ENCODE results near the gene ZMIZ1.
A peak's percentile ranks its signal among the peaks of the same experiment; 100 is the strongest.
"Not testable (repeated sequence)": the region's sequence is repeated elsewhere in the genome, so short reads cannot be mapped to it uniquely, and the experiment has no call there.

The ZMIZ1 gene

GRCh38 chr10:79034271-79034876 is 34.4 kb upstream of the ZMIZ1 start:
- DNase-seq = peak; percentile 36

DNA sequence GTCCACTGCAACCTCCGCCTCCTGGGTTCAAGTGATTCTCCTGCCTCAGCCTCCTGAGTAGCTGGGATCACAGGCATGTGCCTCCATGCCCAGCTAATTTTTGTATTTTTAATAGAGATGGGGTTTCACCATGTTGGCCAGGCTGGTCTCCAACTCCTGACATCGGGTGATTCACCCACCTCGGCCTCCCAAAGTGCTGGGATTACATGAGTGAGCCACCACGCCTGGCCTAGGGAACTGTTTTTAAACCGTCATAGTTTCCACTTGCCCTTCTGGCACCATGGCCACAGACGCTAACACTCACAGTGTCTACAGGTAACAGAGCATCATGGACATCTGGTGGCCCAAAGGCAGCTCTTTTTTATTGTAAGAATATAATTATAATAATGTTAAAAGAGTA is 32.4 kb upstream of the ZMIZ1 start:
- DNase-seq = not testable (repeated sequence)

GRCh38 chr10:79038104-79038840 is 30.5 kb upstream of the ZMIZ1 start:
- DNase-seq = no peak

DNA sequence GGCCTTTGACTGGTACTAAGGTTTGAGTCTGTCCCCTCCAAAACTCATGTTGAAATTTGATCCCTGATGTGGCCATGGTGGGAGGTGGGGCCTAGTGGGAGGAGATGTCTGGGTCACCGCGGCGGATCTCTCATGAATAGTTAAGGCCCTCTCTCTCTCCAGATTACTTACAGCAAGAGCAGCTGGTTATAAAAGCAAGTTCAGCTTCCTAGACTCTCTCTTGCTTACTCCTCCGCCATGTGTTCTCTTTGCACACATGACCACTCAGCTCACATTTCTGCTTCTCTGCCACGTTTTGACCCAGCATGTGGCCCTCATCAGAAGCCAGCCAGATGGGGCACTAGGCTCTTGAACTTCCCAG is 29.9 kb upstream of the ZMIZ1 start:
- peak; percentile 41 for DNase-seq

DNA sequence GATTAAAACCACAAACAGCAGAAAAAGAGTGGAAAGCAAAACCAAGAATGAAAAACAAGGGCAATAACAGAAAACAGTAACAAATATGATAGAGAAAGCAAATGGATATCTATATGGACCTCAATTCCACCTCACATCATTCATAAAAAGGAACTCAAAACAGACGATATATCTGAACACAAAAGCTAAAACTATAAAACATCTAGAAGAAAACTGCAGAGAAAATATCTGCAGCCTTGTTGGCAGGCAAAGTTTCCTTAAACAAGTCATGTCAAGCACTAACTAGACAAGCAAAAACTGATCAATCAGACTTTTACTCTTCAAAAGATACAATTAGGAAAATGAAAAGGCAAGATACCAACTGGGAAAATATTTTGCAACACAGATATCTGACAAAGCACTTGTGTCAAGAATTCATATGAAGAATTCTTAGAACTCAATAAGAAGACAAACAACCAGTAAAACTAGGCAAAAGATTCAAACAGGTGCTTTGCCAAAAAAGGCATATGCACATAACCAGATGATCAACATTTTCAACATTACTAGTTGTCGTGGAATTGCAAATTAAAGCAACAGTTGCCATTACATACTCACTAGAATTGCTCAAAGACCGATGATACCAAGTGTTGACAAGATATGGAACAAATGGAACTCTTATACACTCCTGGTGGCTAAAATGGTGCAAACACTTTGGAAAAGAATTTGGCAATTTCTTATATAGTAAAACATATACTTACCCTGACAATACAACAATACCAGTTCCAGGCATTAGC is 25.9 kb upstream of the ZMIZ1 start:
- no peak for DNase-seq

DNA sequence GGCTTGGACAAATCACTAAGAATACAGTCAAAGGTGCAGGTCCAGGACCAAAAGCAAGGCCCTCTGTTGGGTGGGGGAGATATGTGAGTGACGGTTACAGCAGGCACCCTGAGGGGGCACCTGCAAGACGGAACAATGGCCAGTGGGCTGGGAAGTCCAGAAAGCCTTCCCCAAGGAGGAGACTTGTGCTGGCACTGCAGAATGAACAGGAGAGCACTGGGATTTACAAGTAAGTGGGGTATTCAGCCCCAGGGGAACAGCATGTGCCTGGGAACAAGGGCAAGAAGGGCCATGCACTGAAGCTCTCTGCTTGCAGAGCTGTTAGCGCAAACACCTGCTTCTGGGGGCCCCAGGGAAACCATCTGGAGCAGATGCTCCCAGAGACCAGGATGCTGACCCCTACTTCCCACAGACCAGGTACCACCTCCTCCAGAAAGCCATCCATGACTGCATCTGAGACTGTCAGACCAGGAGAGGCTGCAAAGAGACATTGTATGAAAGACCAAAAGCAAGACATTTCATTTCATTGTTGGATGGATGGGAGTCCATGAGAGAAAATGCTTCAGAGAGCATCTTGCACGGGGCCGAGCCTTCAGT is 24.6 kb upstream of the ZMIZ1 start:
- DNase-seq = peak; percentile 19

DNA sequence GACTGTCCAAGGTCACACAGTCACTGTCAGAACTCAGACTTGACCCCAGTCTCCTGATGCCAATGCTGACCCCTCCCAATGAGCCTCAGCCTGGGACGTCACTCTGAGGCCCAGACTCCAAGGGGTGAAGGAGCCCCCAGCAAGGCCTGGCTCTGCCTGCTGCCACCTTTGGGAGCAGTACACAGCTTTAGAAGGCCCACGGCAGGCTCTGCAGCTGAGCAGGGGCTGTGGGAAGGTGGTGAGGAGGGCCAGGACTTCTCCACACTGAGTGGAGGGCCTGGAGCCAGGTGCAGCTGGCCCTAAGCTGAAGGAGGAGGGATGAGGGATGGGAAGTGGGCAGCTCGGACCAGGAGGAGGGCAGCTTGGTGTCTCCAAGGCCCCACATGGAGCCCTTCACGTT is 23.9 kb upstream of the ZMIZ1 start:
- no peak for DNase-seq

DNA sequence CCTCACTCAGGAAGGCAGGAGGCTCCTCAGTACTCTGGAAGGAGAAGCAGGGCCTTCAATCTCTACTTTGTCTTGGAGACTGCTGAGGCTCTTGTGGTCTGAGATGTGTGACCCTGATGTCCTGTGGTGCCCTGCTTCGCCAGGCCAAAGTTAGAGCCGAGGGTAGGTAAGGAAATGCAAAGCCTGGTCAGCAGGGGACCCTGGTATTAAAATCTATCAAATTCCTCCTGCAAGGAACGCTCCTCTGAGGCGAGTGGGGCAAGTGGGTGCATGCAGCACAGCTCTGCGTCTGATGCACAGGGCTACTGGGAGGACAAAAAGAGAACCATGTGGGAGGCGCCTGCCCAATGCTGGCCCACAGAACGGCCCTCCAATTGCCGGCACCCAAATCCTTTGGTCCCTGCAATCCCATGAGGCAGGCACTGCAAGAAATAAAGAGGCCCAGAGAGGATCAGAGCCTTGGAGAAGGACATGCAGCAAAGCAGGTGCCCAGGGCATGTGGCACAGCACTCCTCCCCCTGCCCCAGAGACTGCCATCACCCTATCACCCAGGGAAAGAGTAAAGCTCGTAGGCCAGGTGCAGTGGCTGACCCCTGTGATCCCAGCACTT is 23.1 kb upstream of the ZMIZ1 start:
- peak; percentile 9 for DNase-seq

DNA sequence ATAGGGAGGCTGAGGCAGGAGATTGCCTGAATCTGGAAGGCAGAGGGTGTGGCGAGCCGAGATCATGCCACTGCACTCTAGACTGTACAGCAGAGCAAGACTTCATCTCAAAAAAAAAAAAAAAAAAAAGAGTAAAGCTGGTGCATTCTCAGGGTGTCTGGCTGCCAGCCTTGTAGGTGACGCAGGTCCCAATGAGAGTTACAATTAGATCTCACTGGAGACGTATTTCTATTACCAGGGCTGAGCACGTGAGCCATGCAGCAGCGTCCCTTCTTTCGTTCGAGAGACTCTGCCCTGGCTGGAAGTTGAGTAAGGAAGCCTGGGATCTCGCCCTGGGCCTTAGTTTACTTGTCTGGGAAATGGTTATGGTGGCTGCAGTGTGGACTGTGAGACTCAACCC is 22.4 kb upstream of the ZMIZ1 start:
- DNase-seq = peak; percentile 6

DNA sequence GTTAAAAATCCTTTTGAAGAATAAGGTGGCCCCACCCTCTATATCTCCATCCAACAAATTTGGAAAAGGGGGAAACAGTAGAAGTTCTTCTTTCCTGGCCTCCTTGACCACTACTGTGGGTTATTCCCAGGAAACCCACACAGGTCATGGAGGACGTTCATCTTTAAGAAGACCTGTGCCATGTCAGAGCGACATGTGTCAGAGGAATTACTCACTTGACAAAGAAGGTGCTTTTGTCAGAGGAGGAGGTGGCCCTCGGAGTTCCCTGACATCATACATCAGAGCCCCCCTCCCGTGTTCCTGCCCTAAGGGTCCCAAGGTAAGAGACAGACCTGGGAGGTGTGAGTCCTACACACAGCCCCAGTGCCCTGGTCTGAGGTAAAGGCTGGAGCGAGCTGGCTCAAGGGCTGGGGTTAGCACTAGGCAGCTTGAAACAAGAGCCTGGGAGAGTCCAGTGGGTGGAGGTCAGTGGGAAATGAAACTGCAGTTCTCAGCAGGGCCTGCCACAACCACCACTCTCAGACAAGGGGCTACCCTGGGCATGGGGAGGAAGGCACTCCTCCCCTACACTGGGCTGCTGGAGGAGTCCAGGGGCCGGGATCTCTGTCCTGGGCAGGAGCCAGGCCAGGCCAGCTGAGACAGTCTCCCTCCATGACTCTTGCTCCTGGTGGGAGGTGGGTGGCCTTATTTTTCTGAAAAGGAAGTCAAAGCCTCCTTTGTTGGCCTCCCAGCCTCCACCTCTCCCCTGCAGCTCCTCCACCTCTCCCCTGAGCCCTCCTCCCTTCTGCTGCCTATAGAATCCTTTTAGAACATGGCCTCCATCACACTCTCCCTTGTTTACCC is 21.8 kb upstream of the ZMIZ1 start:
- DNase-seq = peak; percentile 41

DNA sequence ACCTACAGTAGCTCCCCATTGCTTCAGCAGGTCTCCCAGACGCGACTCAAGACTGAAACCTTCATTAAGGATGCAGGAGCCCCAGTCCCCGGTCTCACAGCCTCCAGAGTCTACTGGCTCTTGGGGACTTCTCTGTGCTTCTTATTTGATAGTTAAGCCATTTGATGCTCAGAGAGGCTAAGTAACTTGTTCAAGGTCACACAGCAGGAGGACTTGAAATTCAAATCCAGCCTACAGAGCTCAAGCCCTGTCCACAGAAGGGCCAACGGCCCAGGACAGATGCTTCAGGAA is 21.2 kb upstream of the ZMIZ1 start:
- DNase-seq = no peak

DNA sequence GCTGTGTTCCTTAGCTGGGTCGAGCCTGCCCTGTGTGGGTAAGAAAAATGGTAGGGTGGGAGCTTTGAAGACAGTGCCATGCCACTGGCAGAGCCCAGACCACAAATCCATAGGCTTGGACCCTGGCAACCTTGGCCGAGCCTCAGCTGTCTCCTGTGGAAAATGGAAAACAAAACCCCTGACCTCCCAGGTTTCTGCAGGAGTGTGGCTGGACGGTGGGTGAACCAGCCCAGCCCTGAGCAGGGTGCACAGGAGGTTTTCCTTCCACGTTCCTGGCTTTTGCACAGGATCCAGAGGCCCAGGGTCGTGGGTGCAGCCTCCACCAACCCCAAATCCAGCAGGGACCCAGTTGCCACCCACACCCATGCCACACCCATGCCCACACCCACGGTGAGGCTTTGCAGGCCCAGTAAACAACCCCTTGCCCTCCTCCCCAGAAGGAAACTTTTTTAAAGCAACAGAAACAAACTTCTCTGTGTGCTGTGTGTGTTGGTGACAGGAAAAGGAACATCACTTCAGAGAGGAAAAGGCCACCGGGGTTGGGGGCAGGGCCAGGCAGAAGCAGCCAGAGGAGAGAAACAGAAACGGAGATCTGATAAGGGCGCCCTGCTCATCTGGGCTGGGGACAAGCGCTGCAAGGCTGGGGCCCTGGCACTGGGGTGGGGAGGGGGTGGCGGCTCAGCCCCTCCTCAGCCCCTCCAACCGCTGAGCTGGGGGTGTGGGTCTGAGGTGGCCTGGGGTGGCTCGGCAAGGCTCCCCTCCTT is 20.7 kb upstream of the ZMIZ1 start:
- peak; percentile 46 for DNase-seq

- DNase-seq = peak; percentile 45
Observed at GRCh38 chr10:79048639-79049550, 19.9 kb upstream of the ZMIZ1 start.

GRCh38 chr10:79049931-79050895 is 18.6 kb upstream of the ZMIZ1 start:
- DNase-seq = peak; percentile 26

DNA sequence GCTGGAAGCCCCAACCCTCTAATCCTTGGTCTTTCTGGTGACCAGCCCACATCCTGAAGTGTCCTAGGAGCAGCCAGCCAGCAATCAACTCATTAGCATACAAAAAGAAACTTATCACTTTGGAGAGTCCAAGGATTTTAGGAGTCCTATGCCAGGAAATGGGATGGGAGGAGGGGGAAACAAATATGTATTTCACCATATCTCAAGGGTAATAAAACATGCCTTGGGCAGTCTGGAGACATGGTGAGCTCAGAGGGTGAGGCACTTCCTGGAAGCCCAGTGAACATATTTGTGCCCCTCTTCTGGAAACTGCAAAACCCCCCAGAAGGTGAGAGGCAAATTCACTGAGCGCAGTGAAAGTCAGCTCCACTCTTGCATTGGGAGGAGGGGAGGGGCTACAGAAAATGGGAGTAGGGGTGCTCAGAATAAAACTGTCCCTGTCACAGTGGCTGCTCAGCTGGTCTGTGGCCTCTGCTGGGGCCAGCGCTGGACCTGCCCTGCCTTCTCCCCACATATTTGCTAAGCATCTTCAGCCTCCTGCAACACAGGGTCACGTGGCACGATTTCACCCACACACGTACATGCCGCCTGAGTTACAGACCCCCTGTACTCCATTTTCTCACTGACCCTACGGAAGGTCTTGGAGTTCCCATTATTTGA is 17.7 kb upstream of the ZMIZ1 start:
- peak; percentile 20 for DNase-seq

DNA sequence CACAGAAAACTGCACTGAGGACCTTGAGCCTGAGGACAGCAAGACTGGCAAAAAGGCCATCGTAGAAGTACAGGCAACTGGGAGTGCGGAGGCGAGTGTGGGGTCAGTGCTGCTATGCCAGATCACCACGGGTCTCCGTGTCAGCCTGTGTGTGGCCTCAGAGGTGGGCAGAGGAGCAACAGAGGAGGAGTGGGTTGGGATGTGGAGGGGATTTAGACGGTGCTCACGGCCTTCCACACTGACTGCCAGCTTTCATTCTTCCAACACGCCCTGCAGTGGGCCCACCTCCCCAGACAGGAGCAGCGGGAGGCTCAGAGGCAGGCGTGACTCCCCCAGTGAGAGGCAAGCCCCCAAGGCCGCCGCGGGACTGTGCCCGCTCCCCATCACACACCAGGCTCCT is 17.0 kb upstream of the ZMIZ1 start:
- no peak for DNase-seq

DNA sequence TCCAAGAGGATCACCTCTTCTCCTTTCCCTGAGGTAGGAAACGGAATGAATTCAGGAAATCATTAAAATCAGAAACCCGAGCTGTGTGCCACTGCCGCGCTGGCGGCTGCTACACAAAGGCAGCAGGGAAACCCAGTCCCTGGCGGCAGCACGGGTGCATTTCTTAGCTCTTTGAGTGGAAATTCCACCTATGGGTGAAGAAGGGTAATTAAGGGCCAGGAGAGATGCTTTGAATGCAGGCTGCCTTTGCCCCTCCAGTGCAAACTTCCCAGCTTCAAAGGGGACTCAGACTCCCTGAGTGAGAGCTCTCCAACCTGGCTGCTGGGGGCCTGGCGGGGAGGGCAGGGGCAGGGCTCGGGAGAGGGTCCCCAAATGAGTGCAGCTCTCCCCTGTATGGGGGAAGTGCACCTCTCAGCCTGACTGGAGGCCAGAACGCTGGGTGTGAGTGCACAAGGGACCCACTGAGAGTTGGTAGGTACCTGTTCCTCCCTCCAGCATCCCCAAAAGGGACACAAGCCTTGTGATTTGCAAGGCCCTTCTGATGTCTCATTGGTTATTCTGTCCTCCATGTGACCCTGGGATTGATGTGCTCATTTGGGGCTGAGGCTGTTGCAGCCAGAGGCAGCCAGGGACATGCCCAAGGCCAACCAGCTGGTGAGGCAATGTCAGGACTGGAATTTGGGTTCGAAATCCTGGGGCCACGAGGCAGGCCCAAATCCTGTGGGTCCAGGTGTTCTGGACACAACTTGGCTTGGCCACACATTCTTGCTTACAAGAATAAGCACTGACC is 16.3 kb upstream of the ZMIZ1 start:
- DNase-seq = peak; percentile 42

DNA sequence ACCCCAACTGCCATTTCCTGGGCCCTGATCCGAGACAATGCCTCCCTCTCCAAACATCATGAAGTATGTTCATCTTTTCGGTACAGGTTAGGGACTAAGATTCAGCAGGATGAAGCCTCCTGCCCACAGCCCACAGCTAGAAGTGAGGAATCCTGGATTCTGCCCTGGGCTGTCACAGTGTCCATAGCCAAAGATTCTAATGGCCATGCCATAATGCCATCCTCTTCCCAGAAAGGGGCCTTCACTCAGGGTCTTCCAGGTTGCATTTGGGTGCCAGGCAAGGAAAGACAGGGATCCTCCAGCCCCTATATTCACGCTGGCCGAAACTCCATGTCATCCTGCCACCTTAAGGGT is 15.7 kb upstream of the ZMIZ1 start:
- DNase-seq = peak; percentile 18
